Stimulated activated CD4-positive, alpha-beta T cell treated with anti-CD3 and anti-CD28 coated beads, Interleukin-12 subunit alpha, Interleukin-12 subunit beta, amount 100 ng/mL, for 48 hours (primary cell): ENCODE results near the gene HOXD9.

ENCODE experiments used
- DNase-seq, 3 donors: peaks; one replicate each; pipeline ENCODE4 v3.0.0-alpha.2; 2020; ENCODE audit warnings: low read depth in 2 of 3, low spot score in 1 of 3

HOXD9 gene

GRCh38 chr2:176124110-176124946 is 1.8 kb downstream of the HOXD9 start:
- DNase-seq: no peak

DNA sequence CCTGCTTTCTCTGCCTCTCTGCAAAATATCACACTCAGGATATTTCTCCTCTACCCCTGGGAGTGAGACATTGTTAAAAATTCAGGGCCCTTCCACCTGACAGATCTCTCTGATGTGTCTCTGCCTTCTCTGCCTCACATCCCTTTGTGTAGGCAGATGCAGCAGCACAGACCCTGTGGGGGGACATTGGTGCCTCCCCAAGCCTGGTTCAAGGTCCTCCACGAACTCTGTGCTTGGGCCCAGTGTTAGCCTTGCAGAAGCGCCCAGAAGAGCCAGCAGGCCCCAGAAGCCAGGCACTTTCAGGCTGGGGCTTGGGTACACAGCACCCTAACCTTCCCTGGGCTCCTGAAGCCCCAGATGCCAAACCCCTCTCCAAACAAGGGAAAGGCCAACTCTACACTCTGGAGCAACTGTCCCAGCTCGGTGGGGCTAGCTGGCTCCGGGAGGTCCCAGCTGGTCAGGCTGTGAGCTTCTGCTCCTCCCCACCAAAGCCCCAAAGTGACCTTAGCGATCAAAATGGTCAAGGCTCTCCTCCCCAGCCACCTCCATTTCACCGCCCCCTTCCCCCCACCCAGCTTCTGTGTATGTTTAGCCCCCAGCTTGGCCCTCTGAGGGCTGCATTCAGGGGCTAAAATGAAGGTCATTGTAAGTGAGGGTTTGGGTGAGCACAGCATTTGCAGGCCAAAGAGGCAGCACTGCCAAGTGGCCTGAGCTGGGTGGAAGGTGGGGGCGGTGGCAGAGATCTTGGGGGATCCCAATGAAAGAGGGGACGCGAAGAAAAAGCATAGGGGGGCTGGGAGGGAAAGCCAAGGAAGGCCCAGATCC is 2.6 kb downstream of the HOXD9 start:
- no peak for DNase-seq

DNA sequence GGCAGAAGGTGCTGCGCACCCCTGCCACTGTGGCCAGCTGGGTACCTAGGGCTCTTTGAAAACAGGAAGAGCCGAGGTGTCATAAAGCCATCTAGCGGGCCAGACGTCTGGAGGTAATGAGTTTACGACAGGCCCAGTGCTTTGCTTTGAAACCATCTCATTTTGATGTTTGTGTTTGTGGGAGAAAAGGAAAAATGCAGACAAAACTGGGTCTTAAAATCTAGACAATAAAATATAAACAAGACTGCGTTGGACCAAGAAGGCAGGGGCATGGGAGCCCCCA is 3.2 kb downstream of the HOXD9 start:
- no peak for DNase-seq

DNA sequence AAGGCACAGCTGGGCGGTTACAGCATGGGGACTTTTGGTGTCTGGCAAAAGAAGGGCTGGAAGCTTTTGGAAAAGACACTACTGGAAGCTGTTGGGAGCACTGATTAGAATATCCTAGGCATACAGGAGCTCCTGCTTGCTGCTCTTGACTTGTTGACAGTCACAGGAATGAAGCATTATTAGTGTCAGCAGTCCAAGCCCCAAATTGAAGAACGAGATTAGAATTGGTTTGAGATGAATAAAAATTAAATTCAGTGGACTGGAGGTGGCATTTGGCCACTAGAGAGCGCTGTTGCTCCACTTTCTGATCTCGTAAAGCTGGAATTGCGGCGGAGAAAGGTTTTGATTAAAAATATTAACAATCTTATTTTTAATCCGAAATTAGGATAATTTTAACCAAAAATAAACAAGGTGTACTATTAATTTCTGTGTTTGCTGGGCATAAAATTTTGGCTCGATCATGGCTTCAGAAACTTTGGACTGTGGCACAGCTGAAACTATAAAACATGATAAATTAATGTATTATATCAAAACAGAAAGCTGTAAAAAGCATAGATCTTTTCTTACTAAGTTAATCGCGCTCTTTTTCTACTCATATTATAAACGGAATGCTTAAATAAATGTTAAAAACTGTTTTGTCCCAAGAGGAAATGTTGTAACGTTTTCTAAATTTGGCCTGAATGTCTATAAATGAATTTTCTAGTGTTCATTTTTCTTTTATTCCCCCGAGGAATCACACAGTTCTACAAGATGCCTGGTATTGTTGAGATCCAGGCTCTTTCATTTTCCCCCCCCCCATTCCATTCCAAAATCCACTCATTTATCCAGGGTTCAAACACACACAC is 4.6 kb downstream of the HOXD9 start:
- peak in 2 of 3 donors; percentile 54 to 69 for DNase-seq

DNA sequence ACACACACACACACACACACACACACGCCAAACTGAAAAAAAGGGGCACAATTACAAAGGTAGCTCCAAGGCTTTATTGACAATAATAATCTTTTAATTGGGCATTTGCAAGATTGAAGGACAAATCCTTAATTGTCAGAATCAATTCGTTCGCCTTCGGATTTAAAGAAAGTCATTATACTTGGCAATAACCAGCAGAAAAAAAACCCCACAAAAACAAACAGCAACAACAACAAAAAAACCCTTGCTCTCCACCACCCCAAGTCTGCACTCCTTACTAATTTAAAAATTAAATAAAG is 5.2 kb downstream of the HOXD9 start:
- DNase-seq: no peak

GRCh38 chr2:176128172-176128981 is 5.9 kb downstream of the HOXD9 start:
- DNase-seq: no peak

DNA sequence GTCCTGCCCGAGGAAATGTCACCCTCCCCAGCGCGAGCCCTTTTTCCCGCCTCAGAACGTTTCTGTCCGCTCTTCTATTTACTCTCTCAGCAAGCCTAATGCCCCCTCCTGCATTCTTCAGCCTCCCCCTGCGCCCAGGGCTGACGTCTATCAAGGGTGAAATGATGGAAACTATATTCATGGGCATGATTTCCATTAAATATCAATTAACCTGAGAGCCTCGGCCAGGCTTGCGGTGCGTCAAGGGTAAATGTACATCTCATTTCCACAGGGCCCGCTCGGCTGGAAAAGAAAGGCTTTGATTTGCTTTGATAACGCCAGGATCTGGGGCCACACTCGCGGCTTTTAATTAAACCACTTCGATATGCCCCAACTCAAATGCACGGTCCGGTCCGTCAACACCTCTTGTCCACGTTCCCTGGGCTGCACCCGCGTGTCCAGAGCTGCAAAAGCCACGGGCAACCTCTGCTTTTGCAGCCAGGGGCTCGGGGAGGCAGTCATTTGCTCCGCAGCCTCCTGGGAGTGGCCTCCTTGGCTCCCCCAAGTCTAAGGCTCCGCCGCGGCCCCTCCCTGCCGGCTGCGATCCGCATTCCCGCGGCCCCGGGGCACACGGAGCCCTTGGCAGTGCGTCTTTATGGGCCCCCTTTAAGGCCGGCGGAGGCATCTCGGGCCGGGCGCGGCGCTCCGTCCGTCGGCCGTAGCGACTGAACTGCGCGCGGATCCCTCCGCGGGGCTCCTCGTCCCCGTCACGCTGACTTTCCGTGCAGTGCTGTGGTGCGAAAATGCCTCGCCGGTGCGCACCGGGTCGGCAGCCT is 6.7 kb downstream of the HOXD9 start, which contains the start of gene HOXD8:
Gene HOXD8, plus strand, starts transcription at position 724 of the 815 bp plus-strand sequence. CDS start 662 bp downstream, outside the sequence.
- DNase-seq: no peak

GRCh38 chr2:176129813-176130146 is 7.3 kb downstream of the HOXD9 start:
- DNase-seq: no peak

DNA sequence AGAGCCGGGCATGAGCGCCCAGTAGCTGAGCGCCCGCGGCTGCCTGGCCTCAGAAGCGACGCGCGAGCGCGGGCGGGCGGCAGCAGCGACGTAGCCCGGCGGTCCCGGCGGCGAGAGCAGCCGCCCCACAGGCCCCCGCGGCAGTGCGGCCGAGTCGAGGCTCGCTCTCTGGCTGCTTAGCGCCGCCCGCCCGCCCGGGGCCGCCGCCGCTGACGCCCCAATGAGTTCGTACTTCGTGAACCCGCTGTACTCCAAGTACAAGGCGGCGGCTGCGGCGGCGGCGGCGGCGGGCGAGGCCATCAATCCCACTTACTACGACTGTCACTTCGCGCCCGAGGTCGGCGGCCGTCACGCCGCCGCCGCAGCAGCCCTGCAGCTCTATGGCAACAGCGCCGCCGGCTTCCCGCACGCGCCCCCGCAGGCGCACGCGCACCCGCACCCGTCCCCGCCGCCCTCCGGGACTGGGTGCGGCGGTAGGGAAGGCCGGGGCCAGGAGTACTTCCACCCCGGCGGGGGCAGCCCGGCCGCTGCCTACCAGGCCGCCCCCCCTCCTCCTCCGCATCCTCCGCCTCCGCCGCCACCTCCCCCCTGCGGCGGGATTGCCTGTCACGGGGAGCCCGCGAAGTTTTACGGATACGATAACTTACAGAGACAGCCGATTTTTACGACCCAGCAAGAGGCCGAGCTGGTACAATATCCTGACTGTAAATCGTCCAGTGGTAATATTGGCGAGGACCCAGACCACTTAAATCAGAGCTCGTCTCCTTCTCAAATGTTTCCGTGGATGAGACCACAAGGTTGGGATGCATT is 7.8 kb downstream of the HOXD9 start:
- DNase-seq: no peak

- DNase-seq: no peak
These were observed 8.7 kb downstream of the HOXD9 start for GRCh38 chr2:176130957-176131847.

DNA sequence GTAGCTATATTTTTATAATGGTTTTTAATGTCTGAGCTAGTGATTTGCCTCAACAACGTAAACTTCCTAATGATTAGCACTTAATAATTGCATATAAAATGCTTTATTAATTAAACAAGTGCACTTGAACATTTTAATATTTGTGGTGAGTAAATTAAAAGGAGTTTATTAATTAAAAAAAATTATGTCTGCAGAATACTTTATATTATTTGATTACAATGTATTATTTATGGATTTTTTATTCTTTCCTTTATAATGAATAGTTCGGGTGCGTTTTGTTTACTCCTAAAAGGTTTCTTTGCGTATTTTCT is 9.3 kb downstream of the HOXD9 start:
- no peak for DNase-seq

- DNase-seq: no peak
These were observed 10.0 kb downstream of the HOXD9 start for GRCh38 chr2:176132205-176133171.

DNA sequence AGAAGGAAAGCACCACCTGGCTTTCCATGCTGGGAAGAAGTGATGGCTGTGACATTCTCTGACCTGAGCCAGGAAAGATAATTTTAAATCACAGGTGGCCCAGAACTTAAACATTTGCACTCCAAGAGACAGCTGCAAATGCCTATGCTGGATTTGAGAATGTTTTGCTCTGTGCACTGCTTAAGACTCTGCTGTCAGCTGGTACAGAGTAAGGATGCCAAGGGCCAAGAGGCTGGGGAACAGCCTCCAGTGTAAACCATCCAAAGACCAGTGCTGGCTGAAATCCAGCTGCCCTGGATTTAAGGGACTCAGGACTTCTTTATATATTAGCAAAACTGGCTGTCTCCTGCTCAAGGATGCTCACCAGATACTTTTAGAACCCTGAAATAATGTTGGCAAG is 10.9 kb downstream of the HOXD9 start:
- no peak for DNase-seq

DNA sequence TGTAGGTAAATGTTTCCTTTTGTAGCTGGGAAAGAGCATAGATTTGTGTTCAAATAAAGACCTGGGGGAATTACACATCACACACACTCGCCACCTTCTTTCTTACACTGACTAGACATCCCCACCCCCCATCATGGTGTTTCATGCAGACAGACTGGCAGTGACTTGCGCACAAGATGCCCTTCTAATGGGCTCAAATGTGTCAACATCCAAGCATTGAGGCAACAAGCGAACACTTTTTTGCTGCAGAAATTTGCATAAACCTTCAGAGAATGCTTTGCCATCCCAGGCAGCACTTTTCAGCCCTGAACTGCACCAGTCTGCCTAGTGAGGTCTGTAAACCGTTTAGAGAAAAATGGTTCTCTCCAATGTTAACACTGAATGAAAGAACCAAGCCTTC is 11.5 kb downstream of the HOXD9 start:
- DNase-seq: no peak

DNA sequence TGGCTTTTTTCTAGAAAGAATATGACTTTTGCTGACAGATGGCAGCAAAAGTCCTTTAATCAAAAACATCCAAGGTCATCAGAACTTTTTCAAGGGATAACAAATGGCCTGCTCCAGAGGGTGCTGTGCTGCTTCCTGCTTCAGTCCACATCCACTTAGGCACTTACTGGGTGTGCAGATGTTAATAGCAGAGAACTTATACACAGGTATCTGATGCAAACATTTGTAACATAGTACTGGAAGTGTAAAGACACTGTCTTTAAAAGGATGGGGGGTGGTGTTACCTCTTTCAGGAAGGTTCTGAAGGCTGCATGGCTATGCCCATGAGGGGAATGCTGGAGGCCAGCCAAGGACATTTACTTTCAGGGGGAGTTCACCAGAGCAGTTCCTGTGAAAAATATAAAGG is 12.5 kb downstream of the HOXD9 start:
- no peak for DNase-seq

DNA sequence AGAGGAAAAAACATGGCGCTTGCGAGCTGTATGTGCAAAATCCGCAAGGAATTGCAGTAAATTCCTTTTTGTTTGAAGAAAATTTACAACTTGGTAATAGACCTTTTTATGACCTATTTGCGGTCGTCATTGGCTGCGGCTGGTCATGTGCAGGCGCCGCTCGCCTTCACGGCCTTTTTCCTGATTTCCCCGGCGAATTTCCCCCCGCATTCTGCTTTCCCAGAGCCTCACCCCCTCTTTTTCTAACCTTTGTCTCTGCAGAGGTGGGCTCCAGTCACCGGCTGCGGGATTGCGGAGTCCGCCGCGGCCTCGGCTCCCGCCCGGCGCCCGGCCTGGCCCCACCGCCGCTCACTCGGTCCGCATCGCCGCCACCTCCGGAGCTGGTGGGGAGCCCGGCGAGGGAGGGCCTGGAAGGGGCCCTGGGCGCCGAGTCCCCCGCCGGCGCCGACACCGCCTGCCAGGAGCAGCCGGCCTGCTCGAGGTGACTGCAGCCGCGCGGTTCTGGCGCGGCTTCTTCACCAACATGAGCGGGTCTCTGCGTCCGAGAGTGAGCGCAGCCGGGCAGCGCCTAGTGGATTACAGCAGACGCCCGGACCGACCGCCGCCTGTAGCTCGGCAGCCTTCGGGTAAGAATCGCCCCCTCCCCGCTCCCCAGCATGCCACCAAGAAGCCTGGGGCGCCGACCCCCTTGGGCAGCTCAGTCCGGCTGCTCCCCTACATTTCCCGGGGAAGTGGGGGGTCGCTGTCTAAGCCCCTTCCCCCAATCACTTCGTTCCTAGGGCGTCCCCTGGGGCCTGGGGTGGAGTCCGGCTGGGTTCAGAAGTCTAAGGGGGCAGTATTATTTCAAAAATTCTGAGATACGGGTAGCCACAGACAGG is 14.1 kb downstream of the HOXD9 start:
- DNase-seq: no peak

DNA sequence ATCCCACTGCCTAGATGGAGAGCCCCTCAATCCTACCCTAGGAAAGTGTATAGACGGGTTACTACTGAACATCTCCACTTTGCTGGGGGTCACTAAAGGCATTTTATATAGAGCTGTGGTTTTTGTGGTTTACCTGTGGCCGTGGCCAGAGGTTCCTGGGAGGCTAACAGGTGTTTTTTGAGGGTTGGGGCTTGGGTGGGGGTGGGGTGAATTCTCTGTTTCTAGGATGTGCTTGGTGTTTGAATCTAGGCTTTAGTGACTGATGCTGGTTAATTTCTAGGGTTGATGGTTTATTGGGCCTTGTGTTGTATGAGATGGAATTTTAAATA is 14.7 kb downstream of the HOXD9 start:
- no peak for DNase-seq
